Measurements from ENCODE around the gene AP4M1. TPM values are rescaled to one million over a fixed set of nuclear protein-coding genes. Genes with fewer than 3 reads are reported as not detected.

The AP4M1 gene
- total and polyA plus RNA-seq, 9 of the 15 experiments (the other 6 are each of a cell fraction or from before 2014, with no cell fraction given), result 1.3 to 30.9 (median 14.1) TPM

DNA sequence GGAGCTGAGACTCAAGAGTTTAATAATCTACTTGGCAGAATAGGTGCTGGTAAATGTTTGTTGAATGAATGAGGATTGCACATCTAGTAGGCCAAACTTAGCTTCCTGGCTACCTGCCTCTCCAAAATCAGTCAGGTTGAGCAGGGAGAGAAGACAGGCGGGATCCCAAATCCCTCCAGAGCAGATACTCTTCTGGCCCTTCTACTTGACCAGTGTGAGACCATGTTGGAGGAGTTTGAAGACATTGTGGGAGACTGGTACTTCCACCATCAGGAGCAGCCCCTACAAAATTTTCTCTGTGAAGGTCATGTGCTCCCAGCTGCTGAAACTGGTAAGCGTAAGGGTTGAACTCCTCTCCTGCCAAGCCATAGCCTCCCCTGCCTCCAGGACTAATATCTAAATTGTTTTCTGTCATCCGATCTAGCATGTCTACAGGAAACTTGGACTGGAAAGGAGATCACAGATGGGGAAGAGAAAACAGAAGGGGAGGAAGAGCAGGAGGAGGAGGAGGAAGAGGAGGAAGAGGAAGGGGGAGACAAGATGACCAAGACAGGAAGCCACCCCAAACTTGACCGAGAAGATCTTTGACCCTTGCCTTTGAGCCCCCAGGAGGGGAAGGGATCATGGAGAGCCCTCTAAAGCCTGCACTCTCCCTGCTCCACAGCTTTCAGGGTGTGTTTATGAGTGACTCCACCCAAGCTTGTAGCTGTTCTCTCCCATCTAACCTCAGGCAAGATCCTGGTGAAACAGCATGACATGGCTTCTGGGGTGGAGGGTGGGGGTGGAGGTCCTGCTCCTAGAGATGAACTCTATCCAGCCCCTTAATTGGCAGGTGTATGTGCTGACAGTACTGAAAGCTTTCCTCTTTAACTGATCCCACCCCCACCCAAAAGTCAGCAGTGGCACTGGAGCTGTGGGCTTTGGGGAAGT, 23.1 kb downstream of the AP4M1 start (continued):
- TF ChIP-seq, protein P1, sequence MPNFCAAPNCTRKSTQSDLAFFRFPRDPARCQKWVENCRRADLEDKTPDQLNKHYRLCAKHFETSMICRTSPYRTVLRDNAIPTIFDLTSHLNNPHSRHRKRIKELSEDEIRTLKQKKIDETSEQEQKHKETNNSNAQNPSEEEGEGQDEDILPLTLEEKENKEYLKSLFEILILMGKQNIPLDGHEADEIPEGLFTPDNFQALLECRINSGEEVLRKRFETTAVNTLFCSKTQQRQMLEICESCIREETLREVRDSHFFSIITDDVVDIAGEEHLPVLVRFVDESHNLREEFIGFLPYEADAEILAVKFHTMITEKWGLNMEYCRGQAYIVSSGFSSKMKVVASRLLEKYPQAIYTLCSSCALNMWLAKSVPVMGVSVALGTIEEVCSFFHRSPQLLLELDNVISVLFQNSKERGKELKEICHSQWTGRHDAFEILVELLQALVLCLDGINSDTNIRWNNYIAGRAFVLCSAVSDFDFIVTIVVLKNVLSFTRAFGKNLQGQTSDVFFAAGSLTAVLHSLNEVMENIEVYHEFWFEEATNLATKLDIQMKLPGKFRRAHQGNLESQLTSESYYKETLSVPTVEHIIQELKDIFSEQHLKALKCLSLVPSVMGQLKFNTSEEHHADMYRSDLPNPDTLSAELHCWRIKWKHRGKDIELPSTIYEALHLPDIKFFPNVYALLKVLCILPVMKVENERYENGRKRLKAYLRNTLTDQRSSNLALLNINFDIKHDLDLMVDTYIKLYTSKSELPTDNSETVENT (CRISPR knock-in tag; IDR thresholded peaks at IDR 0.05), result 0 out of 2 replicates have a peak, but pooled peaks have one; percentile 12
- peak; percentile 9; the same call in 1 of the 2 replicates for TF ChIP-seq TCF3 (CRISPR knock-in tag; IDR thresholded peaks at IDR 0.05)
- TF ChIP-seq, protein P2, sequence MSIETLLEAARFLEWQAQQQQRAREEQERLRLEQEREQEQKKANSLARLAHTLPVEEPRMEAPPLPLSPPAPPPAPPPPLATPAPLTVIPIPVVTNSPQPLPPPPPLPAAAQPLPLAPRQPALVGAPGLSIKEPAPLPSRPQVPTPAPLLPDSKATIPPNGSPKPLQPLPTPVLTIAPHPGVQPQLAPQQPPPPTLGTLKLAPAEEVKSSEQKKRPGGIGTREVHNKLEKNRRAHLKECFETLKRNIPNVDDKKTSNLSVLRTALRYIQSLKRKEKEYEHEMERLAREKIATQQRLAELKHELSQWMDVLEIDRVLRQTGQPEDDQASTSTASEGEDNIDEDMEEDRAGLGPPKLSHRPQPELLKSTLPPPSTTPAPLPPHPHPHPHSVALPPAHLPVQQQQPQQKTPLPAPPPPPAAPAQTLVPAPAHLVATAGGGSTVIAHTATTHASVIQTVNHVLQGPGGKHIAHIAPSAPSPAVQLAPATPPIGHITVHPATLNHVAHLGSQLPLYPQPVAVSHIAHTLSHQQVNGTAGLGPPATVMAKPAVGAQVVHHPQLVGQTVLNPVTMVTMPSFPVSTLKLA (conservative IDR thresholded peaks at IDR 0.05), result 0 out of 4 replicates have a peak, but pooled peaks of 1 of the 2 experiments have one; percentile 14
- TF ChIP-seq RBFOX2 (IDR thresholded peaks at IDR 0.05; ENCODE audit: low read depth, low read length), result no peak
- no peak for TF ChIP-seq SRSF7 (optimal IDR thresholded peaks at IDR 0.05; ENCODE audit: low read depth, low read length)
- TF ChIP-seq EGR1 (conservative IDR thresholded peaks at IDR 0.05), result no peak
- TF ChIP-seq, protein P3, sequence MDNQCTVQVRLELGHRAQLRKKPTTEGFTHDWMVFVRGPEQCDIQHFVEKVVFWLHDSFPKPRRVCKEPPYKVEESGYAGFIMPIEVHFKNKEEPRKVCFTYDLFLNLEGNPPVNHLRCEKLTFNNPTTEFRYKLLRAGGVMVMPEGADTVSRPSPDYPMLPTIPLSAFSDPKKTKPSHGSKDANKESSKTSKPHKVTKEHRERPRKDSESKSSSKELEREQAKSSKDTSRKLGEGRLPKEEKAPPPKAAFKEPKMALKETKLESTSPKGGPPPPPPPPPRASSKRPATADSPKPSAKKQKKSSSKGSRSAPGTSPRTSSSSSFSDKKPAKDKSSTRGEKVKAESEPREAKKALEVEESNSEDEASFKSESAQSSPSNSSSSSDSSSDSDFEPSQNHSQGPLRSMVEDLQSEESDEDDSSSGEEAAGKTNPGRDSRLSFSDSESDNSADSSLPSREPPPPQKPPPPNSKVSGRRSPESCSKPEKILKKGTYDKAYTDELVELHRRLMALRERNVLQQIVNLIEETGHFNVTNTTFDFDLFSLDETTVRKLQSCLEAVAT (IDR thresholded peaks at IDR 0.05), result peak; percentile 19 to 38; a peak in 1 of 4 replicates
- no peak for TF ChIP-seq PCBP2 (IDR thresholded peaks at IDR 0.05; ENCODE audit: low read depth, low read length, poor library complexity, severe bottlenecking)
- TF ChIP-seq, protein P4, sequence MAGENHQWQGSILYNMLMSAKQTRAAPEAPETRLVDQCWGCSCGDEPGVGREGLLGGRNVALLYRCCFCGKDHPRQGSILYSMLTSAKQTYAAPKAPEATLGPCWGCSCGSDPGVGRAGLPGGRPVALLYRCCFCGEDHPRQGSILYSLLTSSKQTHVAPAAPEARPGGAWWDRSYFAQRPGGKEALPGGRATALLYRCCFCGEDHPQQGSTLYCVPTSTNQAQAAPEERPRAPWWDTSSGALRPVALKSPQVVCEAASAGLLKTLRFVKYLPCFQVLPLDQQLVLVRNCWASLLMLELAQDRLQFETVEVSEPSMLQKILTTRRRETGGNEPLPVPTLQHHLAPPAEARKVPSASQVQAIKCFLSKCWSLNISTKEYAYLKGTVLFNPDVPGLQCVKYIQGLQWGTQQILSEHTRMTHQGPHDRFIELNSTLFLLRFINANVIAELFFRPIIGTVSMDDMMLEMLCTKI (IDR thresholded peaks at IDR 0.05; ENCODE audit: partially characterized antibody), result no peak
- TF ChIP-seq NFE2 (IDR thresholded peaks at IDR 0.05; ENCODE audit: low read depth), result peak; percentile 55
- TF ChIP-seq FOXM1 (IDR thresholded peaks at IDR 0.05; ENCODE audit: low read depth), result no peak
- no peak for TF ChIP-seq FOXM1 (CRISPR knock-in tag; IDR thresholded peaks at IDR 0.05; ENCODE audit: low read depth)
- TF ChIP-seq, protein P5, sequence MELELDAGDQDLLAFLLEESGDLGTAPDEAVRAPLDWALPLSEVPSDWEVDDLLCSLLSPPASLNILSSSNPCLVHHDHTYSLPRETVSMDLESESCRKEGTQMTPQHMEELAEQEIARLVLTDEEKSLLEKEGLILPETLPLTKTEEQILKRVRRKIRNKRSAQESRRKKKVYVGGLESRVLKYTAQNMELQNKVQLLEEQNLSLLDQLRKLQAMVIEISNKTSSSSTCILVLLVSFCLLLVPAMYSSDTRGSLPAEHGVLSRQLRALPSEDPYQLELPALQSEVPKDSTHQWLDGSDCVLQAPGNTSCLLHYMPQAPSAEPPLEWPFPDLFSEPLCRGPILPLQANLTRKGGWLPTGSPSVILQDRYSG (tag; conservative IDR thresholded peaks at IDR 0.05; ENCODE audit: low read depth), result peak; percentile 50
- TF ChIP-seq, protein P6, sequence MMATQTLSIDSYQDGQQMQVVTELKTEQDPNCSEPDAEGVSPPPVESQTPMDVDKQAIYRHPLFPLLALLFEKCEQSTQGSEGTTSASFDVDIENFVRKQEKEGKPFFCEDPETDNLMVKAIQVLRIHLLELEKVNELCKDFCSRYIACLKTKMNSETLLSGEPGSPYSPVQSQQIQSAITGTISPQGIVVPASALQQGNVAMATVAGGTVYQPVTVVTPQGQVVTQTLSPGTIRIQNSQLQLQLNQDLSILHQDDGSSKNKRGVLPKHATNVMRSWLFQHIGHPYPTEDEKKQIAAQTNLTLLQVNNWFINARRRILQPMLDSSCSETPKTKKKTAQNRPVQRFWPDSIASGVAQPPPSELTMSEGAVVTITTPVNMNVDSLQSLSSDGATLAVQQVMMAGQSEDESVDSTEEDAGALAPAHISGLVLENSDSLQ (IDR thresholded peaks at IDR 0.05), result peak; percentile 50
- no peak for TF ChIP-seq HDGF (IDR thresholded peaks at IDR 0.05)

Data from K562 (cell line).